NCI-H526 treated with DMSO at 0.1 percent for 48 hours (cell line): ENCODE measurements around the gene MINK1.

Experiments
- DNase-seq: peaks from one replicate; lab custom pipeline; 2025; lab: John Stamatoyannopoulos, UW

The MINK1 gene

DNA sequence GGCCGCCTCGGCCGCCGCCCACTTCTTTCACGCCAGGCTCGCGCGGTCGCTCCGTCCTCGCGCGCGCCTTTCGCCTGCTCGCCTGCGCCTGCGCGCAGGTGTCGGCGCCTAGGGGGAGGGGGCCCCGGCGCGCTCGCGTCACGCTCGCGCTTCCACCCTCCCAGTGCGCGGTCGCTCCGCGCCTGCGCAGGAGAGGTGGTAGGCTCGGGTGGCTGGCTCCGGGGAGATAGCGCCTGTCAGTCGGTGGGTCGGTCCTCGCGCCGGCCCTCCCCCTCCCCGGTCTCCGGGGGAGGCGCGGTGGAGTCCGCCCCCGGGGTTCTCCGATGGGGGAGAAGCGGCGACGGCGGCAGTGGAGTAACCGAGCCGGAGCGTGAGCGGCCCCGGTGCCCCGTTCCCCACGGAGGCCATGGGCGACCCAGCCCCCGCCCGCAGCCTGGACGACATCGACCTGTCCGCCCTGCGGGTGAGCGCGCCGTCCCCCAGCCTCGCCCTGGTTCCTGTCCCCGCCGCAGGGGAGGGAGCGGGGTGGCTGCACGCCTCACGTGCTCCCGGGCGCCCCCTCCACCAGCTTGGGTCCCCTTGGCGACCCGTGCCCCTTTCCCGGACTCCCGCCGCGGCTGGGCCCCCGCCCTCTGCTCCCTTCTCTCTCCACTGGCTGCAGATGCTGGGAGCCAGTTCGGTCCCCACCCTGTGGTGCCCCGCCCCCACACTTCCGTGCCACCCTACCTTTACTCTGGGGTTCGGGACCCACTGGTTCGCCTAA, at the start of gene MINK1:
MINK1 (plus strand) TSS at position 163 of the 763 bp plus-strand sequence; CDS start at position 407, 244 bp downstream.
- DNase-seq = peak; percentile 44

GRCh38 chr17:4785311-4786105, 47.6 kb upstream of the MINK1 start:
- no peak for DNase-seq

DNA sequence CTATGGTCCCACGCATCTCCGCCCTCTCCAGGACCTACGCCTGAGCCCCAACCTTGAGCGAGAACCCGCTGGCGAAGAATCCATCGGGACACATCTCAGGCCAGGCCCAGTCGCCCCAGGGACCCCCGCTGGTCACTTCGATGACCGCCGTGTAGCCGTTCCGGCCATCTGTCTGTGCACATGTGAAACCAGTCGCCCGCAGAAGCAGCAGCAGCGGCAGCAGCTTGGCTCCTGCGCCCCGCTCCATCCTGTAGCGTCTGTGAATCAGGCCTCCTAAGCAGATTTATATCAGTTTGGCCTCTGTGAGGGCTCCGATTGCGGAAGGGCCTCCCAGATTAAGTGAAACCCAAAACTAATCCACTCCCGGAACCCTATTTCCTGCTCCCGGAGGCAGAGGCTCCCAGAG, 47.0 kb upstream of the MINK1 start, which contains the start of gene VMO1:
VMO1 (minus strand) TSS at position 259 of the 406 bp plus-strand sequence; CDS start at position 247, 12 bp downstream.
- DNase-seq = no peak

GRCh38 chr17:4786516-4786915, 46.6 kb upstream of the MINK1 start:
- DNase-seq = no peak

DNA sequence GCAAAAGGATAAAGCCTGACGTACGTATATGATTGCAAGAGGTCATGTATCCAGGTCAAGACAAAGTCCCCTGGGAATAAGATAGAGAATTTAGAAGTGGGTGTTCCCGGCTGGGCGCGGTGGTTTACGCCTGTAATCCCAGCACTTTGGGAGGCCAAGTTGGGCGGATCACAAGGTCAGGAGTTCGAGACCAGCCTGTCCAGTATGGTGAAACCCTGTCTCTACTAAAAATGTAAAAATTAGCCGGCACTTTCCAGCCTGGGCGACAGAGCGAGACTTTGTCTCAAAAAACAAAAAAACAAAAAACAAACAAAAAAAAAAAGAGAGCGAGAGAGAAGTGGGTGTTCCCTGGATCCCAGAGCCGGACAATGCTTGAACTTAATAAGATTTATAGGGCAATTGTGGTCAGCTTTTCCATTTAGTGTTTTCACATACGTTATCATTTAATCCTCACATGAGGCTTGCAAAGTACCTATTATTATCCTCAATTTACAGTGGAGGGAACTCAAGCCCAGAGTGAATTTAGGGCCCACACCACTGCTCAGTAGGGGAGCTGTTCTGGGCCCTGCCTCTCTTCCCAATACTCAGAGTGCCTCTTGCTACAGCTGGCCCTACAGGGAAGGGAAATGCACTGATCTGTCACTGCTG, 44.9 kb upstream of the MINK1 start:
- no peak for DNase-seq

DNA sequence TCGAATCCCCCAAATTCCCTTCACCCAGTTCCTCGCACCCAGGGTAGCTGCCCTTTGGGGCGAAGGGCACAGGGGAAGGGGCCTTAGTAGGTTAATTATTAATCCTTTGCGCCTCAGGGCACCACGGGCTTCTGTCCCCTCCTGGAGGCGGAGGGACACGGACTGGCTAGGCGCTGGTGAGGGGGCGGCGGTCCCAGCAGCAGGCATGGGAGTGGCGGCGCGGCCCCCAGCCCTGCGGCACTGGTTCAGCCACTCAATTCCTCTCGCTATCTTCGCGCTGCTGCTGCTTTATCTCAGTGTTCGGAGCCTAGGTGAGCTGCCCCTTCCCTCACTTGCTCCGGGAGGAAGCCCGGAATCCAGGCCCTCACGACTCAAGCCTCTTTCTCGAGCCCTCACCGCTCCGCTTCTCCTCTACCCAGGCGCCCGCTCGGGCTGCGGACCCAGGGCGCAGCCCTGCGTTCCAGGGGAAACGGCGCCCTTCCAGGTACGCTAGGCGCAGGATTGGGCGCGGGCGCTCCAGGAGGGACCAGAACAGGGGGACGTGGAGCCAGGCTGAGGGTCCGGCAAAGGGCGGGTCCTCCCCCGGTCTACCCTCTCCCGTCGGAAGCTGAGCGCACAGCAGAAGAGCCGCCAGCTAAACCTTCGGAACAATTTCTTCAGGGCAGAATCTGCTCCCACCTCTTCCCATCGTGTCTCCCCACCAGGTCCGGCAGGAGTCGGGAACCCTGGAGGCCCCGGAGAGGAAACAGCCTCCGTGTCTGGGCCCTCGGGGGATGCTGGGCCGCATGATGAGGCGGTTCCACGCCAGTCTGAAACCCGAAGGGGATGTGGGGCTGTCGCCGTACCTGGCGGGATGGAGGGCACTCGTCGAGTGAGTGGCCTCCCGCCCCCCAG, 44.1 kb upstream of the MINK1 start, which contains the start of gene GLTPD2:
GLTPD2 (plus strand) TSS at position 158 of the 894 bp plus-strand sequence; CDS start at position 206, 48 bp downstream.
- no peak for DNase-seq

- no peak for DNase-seq
Measured at GRCh38 chr17:4789701-4789950, 43.5 kb upstream of the MINK1 start.

GRCh38 chr17:4789951-4790704, 43.0 kb upstream of the MINK1 start:
- DNase-seq = peak; percentile 41

- DNase-seq = no peak
Measured at GRCh38 chr17:4790705-4791088, 42.4 kb upstream of the MINK1 start.

- no peak for DNase-seq
Measured at GRCh38 chr17:4795168-4795567, 38.0 kb upstream of the MINK1 start.

DNA sequence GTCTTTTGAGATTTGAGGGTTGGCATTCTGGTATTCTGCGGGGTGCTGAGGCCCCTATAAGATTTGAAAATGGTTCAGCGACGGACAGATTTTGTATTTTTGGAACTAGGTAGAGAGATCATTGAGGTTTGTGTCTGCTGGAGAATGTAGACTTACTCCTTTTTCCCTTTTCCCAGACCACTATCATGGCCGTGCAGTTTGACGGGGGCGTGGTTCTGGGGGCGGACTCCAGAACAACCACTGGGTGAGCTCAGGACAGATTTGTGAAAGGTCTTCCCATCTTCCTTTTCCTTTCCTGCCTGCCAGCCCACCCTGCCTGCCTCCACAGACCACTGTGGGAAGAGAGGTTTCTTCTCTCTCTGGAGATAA, 36.6 kb upstream of the MINK1 start:
- no peak for DNase-seq

GRCh38 chr17:4800462-4801196, 32.5 kb upstream of the MINK1 start:
- no peak for DNase-seq

GRCh38 chr17:4802228-4802627, 30.9 kb upstream of the MINK1 start, which contains the start of gene C17orf114:
Gene C17orf114 (minus strand): TSS chr17:4802328.
- no peak for DNase-seq

- DNase-seq = no peak
Measured at GRCh38 chr17:4806456-4806776, 26.7 kb upstream of the MINK1 start.

- peak; percentile 22 for DNase-seq
Measured at GRCh38 chr17:4806777-4807604, 26.1 kb upstream of the MINK1 start, which contains the start of gene PLD2. Gene PLD2 (plus strand): TSS chr17:4807152. CDS start chr17:4807773, 621 bp downstream.

- no peak for DNase-seq
Measured at GRCh38 chr17:4807605-4808377, 25.3 kb upstream of the MINK1 start.

DNA sequence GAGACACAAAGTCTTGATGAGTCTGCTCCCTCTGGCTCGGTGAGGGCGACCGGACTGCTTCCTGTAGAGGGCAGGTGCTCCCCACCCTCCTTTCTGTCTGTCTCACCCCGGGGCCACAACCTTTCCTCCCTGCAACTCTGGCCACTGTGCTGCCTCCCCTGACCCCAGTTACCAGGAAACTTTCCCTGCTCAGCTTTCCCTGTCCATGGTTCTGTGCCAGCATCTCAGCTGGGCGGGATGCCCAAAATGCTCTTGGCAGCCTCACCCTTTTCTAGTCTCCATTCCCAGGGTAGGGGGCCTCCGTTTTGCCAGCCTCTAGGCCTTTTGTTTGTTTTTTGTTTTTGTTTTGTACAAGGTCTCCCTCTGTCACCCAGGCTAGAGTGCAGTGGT, 24.8 kb upstream of the MINK1 start:
- no peak for DNase-seq

DNA sequence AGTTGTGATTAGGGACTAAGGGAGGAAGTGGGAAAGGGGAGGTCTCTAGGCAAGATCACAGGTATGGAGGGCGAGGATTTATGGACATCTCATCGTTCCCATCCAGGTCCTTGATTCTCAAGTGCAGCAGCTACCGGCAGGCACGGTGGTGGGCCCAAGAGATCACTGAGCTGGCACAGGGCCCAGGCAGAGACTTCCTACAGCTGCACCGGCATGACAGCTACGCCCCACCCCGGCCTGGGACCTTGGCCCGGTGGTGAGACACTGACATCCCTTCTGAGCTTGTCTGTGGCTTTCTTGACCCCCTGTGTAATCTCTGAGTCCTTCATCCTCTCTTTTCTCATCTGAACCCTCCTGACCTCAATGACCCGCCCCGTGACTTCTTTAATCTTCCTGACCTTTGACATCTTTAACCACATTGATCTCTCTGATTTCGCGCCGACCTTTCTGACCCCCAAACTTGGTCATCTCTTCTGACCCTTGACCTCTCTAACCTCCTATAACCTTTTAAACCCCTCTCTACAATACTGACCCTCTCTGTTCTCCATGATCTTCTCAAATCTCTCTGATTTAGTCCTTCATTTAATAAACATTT, 22.3 kb upstream of the MINK1 start:
- DNase-seq = no peak
